Loucy (cell line): ENCODE data around the gene DLL1.

ENCODE experiments used
- H2AFZ ChIP-seq: fragments of 200-600 bp; sonication (generic); 2 replicates; pipeline ENCODE4 v1.6.0; 2016; ENCODE audit warnings: antibody characterized with exemption, mild to moderate bottlenecking, low read length, moderate library complexity
- H3F3A ChIP-seq: fragments of 200-600 bp; 2 replicates; pipeline ENCODE4 v1.6.0; 2016; ENCODE audit warnings: antibody characterized with exemption, low read depth, mild to moderate bottlenecking
- H3K27me3 ChIP-seq: fragments of 200-600 bp; sonication (generic); 2 replicates; pipeline ENCODE4 v1.6.1; 2014; ENCODE audit warnings: low read length, mild to moderate bottlenecking; ENCODE audit not compliant: insufficient read depth, poor library complexity, severe bottlenecking
- H3K36me3 ChIP-seq: fragments of 200-600 bp; sonication (generic); 2 replicates; pipeline ENCODE4 v1.6.1; 2016; ENCODE audit warnings: low read length; ENCODE audit not compliant: insufficient read depth
- H3K4me1 ChIP-seq: fragments of 200-600 bp; sonication (generic); 2 replicates; pipeline ENCODE4 v1.5.1; 2014; ENCODE audit warnings: low read length, mild to moderate bottlenecking; ENCODE audit not compliant: insufficient read depth, poor library complexity, severe bottlenecking
- H3K4me2 ChIP-seq: fragments of 200-600 bp; sonication (generic); 2 replicates; pipeline ENCODE4 v1.6.0; 2014; ENCODE audit warnings: antibody characterized with exemption, low read length, low read depth, mild to moderate bottlenecking; ENCODE audit not compliant: poor library complexity, severe bottlenecking
- H3K4me3 ChIP-seq: fragments of 200-600 bp; sonication (generic); 2 replicates; pipeline ENCODE4 v1.5.1; 2014; ENCODE audit warnings: low read length, mild to moderate bottlenecking, mixed read lengths; ENCODE audit not compliant: poor library complexity, severe bottlenecking
- H3K79me2 ChIP-seq: fragments of 200-600 bp; sonication (generic); 2 replicates; pipeline ENCODE4 v1.6.1; 2014; ENCODE audit warnings: low read length; ENCODE audit not compliant: insufficient read depth
- H3K9ac ChIP-seq: fragments of 200-600 bp; sonication (generic); 2 replicates; pipeline ENCODE4 v1.6.0; 2014; ENCODE audit warnings: mild to moderate bottlenecking, low read depth, low read length, moderate library complexity; ENCODE audit not compliant: poor library complexity, severe bottlenecking
- H3K9me2 ChIP-seq: fragments of 200-600 bp; sonication (generic); replicated peaks from 2 replicates; pipeline ENCODE4 v1.6.1; 2016; ENCODE audit warnings: low read depth, low read length, mixed read lengths
- H3K9me3 ChIP-seq: fragments of 200-600 bp; sonication (generic); 2 replicates; pipeline ENCODE4 v1.6.1; 2014; ENCODE audit warnings: mild to moderate bottlenecking, antibody characterized with exemption, low read length, low read depth; ENCODE audit not compliant: insufficient read depth
- H4K20me1 ChIP-seq: fragments of 200-600 bp; sonication (generic); 2 replicates; pipeline ENCODE4 v1.6.0; 2014; ENCODE audit warnings: antibody characterized with exemption, low read length, mild to moderate bottlenecking; ENCODE audit not compliant: insufficient read depth, poor library complexity, severe bottlenecking
- CTCF ChIP-seq: fragments of 200-600 bp; sonication (generic); conservative IDR thresholded peaks from 2 replicates; pipeline ENCODE4 v1.5.1; 2014; ENCODE audit warnings: mild to moderate bottlenecking, antibody characterized with exemption, low read length
- EZH2phosphoT487 ChIP-seq: fragments of 200-600 bp; IDR thresholded peaks from 2 replicates; pipeline ENCODE4 v1.6.1; 2018; ENCODE audit warnings: antibody characterized with exemption, mild to moderate bottlenecking, moderate library complexity, borderline replicate concordance

Gene DLL1

GRCh38 chr6:170292407-170293158 is 1.7 kb upstream of the DLL1 start:
- no peak overlapping the region for H3K4me3 ChIP-seq
- H3K79me2 ChIP-seq, result no peaks in the 10 kb centered on the region
- H3K27me3 ChIP-seq, result no peaks in the 10 kb centered on the region
- no peaks in the 10 kb centered on the region for H3F3A ChIP-seq
- no peak overlapping the region for H3K9ac ChIP-seq
- H3K36me3 ChIP-seq, result no peaks in the 10 kb centered on the region
- H3K9me2 ChIP-seq, result no peaks in the 10 kb centered on the region
- TF ChIP-seq CTCF (peak; percentile 37), EZH2phosphoT487 (no peak)
- no peaks in the 10 kb centered on the region for H3K9me3 ChIP-seq
- no peak overlapping the region for H2AFZ ChIP-seq
- peaks cover 12% of the 10 kb centered on the region for H3K4me1 ChIP-seq
- no peaks in the 10 kb centered on the region for H4K20me1 ChIP-seq
- H3K4me2 ChIP-seq, result no peak overlapping the region

DNA sequence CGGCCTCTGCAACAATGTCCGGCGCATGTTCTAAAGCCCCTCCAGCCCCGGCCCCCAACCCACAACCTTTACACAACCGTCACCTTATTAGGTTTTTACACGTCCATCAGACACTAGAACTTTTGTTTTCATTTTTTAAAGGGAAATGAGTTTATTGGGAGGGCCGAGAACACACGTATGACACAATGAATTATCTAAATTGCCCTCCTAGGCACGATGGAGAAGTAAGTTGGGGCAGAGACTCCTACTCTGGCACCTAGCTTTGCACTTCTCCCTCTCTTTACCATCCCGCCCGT is 1.2 kb upstream of the DLL1 start:
- TF ChIP-seq CTCF (no peak), EZH2phosphoT487 (no peak)
- Histone ChIP-seq H3K9me2 (no peaks in the 10 kb centered on the region), H3K36me3 (no peaks in the 10 kb centered on the region), H3K4me2 (no peak overlapping the region), H3K9ac (no peak overlapping the region), H3K79me2 (no peaks in the 10 kb centered on the region), H3K9me3 (no peaks in the 10 kb centered on the region), H2AFZ (no peak overlapping the region), H3K4me1 (peaks cover 12% of the 10 kb centered on the region), H3K27me3 (no peaks in the 10 kb centered on the region), H3F3A (no peaks in the 10 kb centered on the region), H4K20me1 (no peaks in the 10 kb centered on the region), H3K4me3 (no peak overlapping the region)

- no peaks in the 10 kb centered on the region for H3K9me3 ChIP-seq
- H2AFZ ChIP-seq, result no peak overlapping the region
- no peaks in the 10 kb centered on the region for H4K20me1 ChIP-seq
- no peak overlapping the region for H3K4me2 ChIP-seq
- H3K27me3 ChIP-seq, result no peaks in the 10 kb centered on the region
- no peaks in the 10 kb centered on the region for H3K79me2 ChIP-seq
- no peak overlapping the region for H3K4me3 ChIP-seq
- H3K9ac ChIP-seq, result no peak overlapping the region
- no peaks in the 10 kb centered on the region for H3K36me3 ChIP-seq
- peaks cover 12% of the 10 kb centered on the region for H3K4me1 ChIP-seq
- no peaks in the 10 kb centered on the region for H3K9me2 ChIP-seq
- TF ChIP-seq EZH2phosphoT487 (no peak), CTCF (no peak)
- no peaks in the 10 kb centered on the region for H3F3A ChIP-seq
Measured at GRCh38 chr6:170291271-170292110, 613 bp upstream of the DLL1 start.
